ENCODE data around the gene MAD1L1.

- TF ChIP-seq CTCF (IDR thresholded peaks at IDR 0.05): no peak
- TF ChIP-seq POLR2A (IDR thresholded peaks at IDR 0.05): no peak
These were observed 226.4 kb downstream of the MAD1L1 start for GRCh38 chr7:2006231-2006771.
